HS-27A (cell line): ENCODE results near the gene OR2W3.
"Not testable (repeated sequence)": the region's sequence is repeated elsewhere in the genome, so short reads cannot be mapped to it uniquely, and the experiment has no call there.

Experiments
- DNase-seq: peaks from one replicate; pipeline ENCODE4 v3.0.0-alpha.2; 2012; ENCODE audit warnings: low read depth, missing footprints

OR2W3 gene

DNA sequence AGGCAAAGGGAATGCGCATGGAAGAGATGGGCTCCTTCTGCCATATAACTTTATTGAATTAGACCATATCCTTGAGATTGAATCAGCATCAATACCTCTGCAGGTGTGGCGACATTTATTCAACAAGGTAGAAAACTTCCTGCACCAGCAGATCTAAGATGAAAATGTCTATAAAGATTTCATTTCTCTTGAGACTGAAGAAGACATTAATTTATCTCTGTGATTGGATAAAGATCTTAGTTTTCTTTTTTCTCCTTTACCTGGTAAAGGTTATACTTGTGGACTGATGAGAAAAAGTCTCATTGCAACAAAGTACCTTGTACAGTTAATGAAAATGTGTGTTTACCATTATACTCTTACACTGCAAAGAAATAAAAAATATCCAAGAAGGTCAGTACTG is 24.6 kb downstream of the OR2W3 start, which contains the start of gene OR2T8:
Gene OR2T8, plus strand, starts transcription at position 301 of the 400 bp plus-strand sequence. CDS start 766 bp downstream, outside the sequence.
- DNase-seq: no peak

DNA sequence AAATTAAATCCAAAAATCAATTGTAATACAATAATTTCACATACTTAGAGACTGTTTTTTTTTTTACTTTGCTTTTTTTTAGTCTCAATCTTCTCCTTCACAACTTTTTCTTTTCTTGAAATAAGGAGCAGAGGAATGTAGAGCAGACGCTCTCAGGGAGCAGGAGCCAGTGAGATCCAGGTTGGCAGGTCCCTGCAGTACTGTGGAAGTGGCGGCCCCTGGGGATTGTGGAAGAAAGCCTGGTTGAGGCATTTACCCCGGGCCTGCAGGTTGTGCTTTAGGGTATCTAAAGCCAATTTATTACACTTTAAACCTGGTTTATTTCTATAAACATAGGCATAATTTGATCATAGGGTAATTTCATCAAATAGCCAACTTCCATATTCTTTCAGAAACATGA is 28.6 kb downstream of the OR2W3 start:
- DNase-seq: no peak

DNA sequence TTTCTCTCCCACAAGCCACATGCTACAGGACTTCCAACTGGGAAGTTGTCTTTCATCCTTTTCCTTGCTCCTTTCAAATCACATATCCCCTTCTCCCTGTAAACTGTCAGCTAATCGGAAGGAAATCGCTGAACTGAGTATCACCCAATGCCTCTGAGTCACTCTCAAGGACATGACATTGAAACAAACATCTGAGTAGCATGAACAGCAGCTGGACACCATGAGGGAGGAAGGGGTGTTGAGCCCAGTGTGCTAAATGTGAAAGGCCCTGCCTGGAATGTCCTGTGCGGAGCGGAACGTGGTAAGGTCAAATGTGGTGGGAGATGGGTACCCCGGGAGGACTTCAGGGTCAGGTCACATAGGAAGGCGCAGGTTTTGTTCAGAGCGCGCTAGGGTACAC is 29.5 kb downstream of the OR2W3 start, which contains the start of gene OR2AJ1:
Gene OR2AJ1, plus strand, starts transcription at position 22 of the 400 bp plus-strand sequence. CDS start 8,880 bp downstream, outside the sequence.
- no peak for DNase-seq

- no peak for DNase-seq
Observed at GRCh38 chr1:247933989-247934388, 38.6 kb downstream of the OR2W3 start.

DNA sequence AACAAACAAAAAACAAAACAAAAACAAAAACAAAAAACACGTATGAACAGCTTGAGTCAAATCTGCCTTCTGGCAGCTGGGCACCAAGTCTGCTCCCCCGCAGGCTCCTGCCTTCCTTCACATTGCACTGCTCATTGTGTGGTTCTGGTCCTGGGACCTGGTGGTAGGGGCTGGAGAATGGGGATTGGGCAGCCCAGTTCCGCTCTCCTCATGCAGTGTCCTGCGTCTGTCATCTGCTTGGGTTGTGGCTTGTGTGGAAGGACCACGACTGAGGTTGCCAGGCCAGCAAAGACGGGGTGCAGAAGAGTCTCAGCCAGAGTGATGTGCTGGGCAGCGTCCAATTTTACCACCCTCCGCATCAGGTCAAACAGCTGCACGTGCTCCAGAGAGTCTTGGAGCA is 40.4 kb downstream of the OR2W3 start:
- no peak for DNase-seq

GRCh38 chr1:247936415-247936814 is 41.0 kb downstream of the OR2W3 start:
- no peak for DNase-seq

DNA sequence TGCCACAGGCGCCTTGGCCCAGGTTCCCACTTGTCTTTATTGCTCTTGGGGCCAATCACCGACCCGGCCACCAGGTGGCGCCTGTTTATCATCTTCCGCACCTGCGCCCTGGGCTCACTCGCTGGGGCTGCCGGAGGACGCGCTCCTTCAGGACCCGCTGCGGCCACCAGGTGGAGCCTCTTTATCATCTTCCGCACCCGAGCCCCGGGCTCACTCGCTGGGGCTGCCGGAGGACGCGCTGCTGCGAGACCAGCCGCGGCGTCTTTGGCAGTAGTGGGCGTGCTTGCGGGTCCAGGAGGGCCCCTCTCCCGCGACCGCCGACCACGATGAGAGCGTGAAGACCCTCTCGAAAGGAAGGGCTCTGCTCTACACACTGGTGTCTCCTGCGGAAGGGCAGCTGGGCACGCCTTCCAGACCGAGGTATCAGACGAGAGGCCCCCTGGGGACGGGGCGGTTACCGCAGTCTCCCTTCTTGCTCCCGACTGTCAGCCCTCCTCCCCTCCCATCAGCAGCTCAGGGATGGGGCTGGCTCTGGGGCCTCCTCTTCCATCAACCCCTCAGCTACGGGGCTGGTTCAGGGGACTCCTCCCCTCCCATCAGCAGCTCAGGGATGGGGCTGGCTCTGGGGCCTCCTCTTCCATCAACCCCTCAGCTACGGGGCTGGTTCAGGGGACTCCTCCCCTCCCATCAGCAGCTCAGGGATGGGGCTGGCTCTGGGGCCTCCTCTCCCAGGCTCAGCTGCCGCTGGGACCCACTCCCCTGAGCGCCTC is 41.8 kb downstream of the OR2W3 start:
- DNase-seq: not testable (repeated sequence)

DNA sequence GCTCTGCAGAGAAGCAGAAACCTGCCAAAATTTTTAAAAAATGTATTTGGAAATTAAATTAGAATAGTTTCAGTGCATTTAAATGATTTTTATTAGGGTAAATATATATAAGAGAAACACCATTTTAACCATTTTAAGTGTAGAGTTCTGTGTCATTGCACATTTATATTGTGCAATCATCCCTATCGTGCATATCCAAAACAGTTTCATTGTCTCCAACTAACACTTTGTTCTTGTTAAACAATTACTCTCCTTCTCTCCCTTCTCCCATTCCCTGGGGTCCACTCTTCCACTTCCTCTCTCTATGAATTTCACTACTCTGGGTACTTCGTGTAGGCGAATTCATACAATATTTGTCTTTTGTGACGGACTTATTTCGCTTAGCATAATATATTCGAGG is 47.2 kb downstream of the OR2W3 start:
- no peak for DNase-seq
